ENCODE measurements around the gene NSG1.

Gene NSG1

GRCh38 chr4:4396628-4397440, 9.9 kb downstream of the NSG1 start:
- no peak for DNase-seq

- DNase-seq, result no peak
Measured at GRCh38 chr4:4397441-4397819, 10.5 kb downstream of the NSG1 start.

GRCh38 chr4:4398430-4398829, 11.5 kb downstream of the NSG1 start:
- DNase-seq, result no peak

- no peak for DNase-seq
Measured at GRCh38 chr4:4401036-4401435, 14.1 kb downstream of the NSG1 start.

- DNase-seq, result no peak
Measured at GRCh38 chr4:4402966-4403365, 16.1 kb downstream of the NSG1 start.

GRCh38 chr4:4405358-4405962, 18.6 kb downstream of the NSG1 start:
- DNase-seq, result no peak

- DNase-seq, result no peak
Measured at GRCh38 chr4:4406455-4407298, 19.8 kb downstream of the NSG1 start.

GRCh38 chr4:4407299-4408131, 20.6 kb downstream of the NSG1 start:
- no peak for DNase-seq

GRCh38 chr4:4408132-4408523, 21.2 kb downstream of the NSG1 start:
- no peak for DNase-seq

GRCh38 chr4:4408576-4409335, 21.9 kb downstream of the NSG1 start:
- no peak for DNase-seq

GRCh38 chr4:4409416-4410115, 22.7 kb downstream of the NSG1 start:
- DNase-seq, result no peak

GRCh38 chr4:4410271-4410670, 23.4 kb downstream of the NSG1 start:
- no peak for DNase-seq

- DNase-seq, result no peak
Measured at GRCh38 chr4:4411906-4412305, 25.0 kb downstream of the NSG1 start.

- DNase-seq, result no peak
Measured at GRCh38 chr4:4412641-4413372, 25.9 kb downstream of the NSG1 start.

GRCh38 chr4:4413373-4413725, 26.4 kb downstream of the NSG1 start:
- DNase-seq, result no peak

- no peak for DNase-seq
Measured at GRCh38 chr4:4413806-4414205, 26.9 kb downstream of the NSG1 start.

GRCh38 chr4:4415107-4415805, 28.4 kb downstream of the NSG1 start:
- no peak for DNase-seq

- DNase-seq, result no peak
Measured at GRCh38 chr4:4415806-4416805, 29.2 kb downstream of the NSG1 start.

- no peak for DNase-seq
Measured at GRCh38 chr4:4416981-4417380, 30.1 kb downstream of the NSG1 start.

Measured in NCI-H2029 (cell line).